CD14-positive monocyte (primary cell): Measurements from ENCODE around the gene TOX3. TPM values are rescaled to one million over a fixed set of nuclear protein-coding genes. Genes with fewer than 3 reads are reported as not detected.

Experiments used
- DNase-seq, 3 donors: peaks; one replicate each; pipeline ENCODE4 v3.0.0-alpha.2; 2011 to 2022
- H2AFZ ChIP-seq: 2 replicates; pipeline ENCODE4 v1.6.0; 2012; ENCODE audit warnings: mild to moderate bottlenecking, low read depth, low read length, inconsistent platforms; ENCODE audit not compliant: insufficient read depth, poor library complexity, severe bottlenecking
- H3K27ac ChIP-seq, 2 donors: 1 replicate in 1 of 2; 2 replicates in 1 of 2; pipeline ENCODE4 v1.5.1; 2012 to 2013; ENCODE audit warnings: low read length in 2 of 2, control low read depth in 1 of 2, inconsistent platforms in 1 of 2, low read depth in 1 of 2, mild to moderate bottlenecking in 1 of 2
- H3K27me3 ChIP-seq, 2 donors: one replicate each; pipeline versions ENCODE4 v1.6.0 to v1.6.1; 2011 to 2013; ENCODE audit warnings: low read length in 2 of 2; ENCODE audit not compliant: control insufficient read depth in 2 of 2, insufficient read depth in 2 of 2
- H3K36me3 ChIP-seq, 2 donors: replicated peaks in 1 of 2; 1 replicate in 1 of 2; 2 replicates in 1 of 2; pipeline versions ENCODE4 v1.5.1 to v1.6.1; 2012 to 2013; ENCODE audit warnings: low read length in 2 of 2, control low read depth in 1 of 2, inconsistent platforms in 1 of 2, mild to moderate bottlenecking in 1 of 2; ENCODE audit not compliant: insufficient read depth in 2 of 2, control insufficient read depth in 1 of 2
- H3K4me1 ChIP-seq, 2 donors: 1 replicate in 1 of 2; 2 replicates in 1 of 2; pipeline versions ENCODE4 v1.5.1 to v1.6.1; 2012 to 2013; ENCODE audit warnings: low read length in 2 of 2, control low read depth in 1 of 2, inconsistent platforms in 1 of 2, mild to moderate bottlenecking in 1 of 2, moderate library complexity in 1 of 2; ENCODE audit not compliant: insufficient read depth in 2 of 2, control insufficient read depth in 1 of 2
- H3K4me2 ChIP-seq: replicated peaks from 2 replicates; pipeline ENCODE3; 2012; ENCODE audit warnings: low read length, moderate library complexity, mild to moderate bottlenecking; ENCODE audit not compliant: poor library complexity, severe bottlenecking; ENCODE audit errors: extremely low read depth
- H3K4me3 ChIP-seq, 3 experiments: fragments of 200-600 bp in 1 of 3; sonication (generic) in 1 of 3; replicated peaks in 1 of 3; 1 replicate in 2 of 3; 2 replicates in 1 of 3; pipeline ENCODE4 v1.5.1; 2011 to 2013; ENCODE audit warnings: low read length in 3 of 3, mild to moderate bottlenecking in 3 of 3, control low read depth in 2 of 3, low read depth in 2 of 3, inconsistent platforms in 1 of 3, moderate library complexity in 1 of 3
- H3K79me2 ChIP-seq: 2 replicates; pipeline ENCODE4 v1.6.0; 2012; ENCODE audit warnings: mild to moderate bottlenecking, control low read depth, inconsistent platforms, low read length, moderate library complexity; ENCODE audit not compliant: insufficient read depth
- H3K9ac ChIP-seq: 2 replicates; pipeline ENCODE4 v1.6.0; 2017; ENCODE audit warnings: low read length, mild to moderate bottlenecking; ENCODE audit not compliant: insufficient read depth, poor library complexity, severe bottlenecking
- H3K9me3 ChIP-seq, 2 donors: replicated peaks in 1 of 2; 1 replicate in 1 of 2; 2 replicates in 1 of 2; pipeline versions ENCODE4 v1.5.1 to v1.6.1; 2012 to 2013; ENCODE audit warnings: low read length in 2 of 2, control low read depth in 1 of 2; ENCODE audit not compliant: control insufficient read depth in 1 of 2, insufficient read depth in 1 of 2
- H4K20me1 ChIP-seq: 2 replicates; pipeline ENCODE4 v1.6.0; 2012; ENCODE audit warnings: mild to moderate bottlenecking, low read length, control low read depth, moderate library complexity; ENCODE audit not compliant: insufficient read depth
- H3K27ac Mint-ChIP-seq, 7 donors: one replicate each; pipeline ENCODE4 v1.8.0; 2020; ENCODE audit warnings: mild to moderate bottlenecking in 7 of 7, mixed read lengths in 7 of 7, moderate library complexity in 6 of 7, inconsistent platforms in 2 of 7
- H3K27me3 Mint-ChIP-seq, 3 donors: one replicate each; pipeline ENCODE4 v1.8.0; 2021 to 2022; ENCODE audit warnings: low read depth in 3 of 3, mild to moderate bottlenecking in 3 of 3, mixed read lengths in 3 of 3, moderate library complexity in 3 of 3, inconsistent platforms in 1 of 3
- H3K36me3 Mint-ChIP-seq, 2 donors: one replicate each; pipeline ENCODE4 v1.8.0; 2020; ENCODE audit warnings: mixed read lengths in 2 of 2, inconsistent platforms in 1 of 2, mild to moderate bottlenecking in 1 of 2
- H3K4me1 Mint-ChIP-seq: one replicate; pipeline ENCODE4 v1.8.0; 2020; ENCODE audit warnings: mild to moderate bottlenecking, mixed read lengths
- H3K4me3 Mint-ChIP-seq, 2 donors: one replicate each; pipeline ENCODE4 v1.8.0; 2020; ENCODE audit warnings: mild to moderate bottlenecking in 2 of 2, mixed read lengths in 2 of 2, moderate library complexity in 1 of 2
- H3K9me3 Mint-ChIP-seq, 7 donors: one replicate each; pipeline ENCODE4 v1.8.0; 2020 to 2022; ENCODE audit warnings: mixed read lengths in 7 of 7, mild to moderate bottlenecking in 6 of 7, moderate library complexity in 6 of 7, inconsistent platforms in 2 of 7
- CTCF ChIP-seq: fragments of 200-600 bp; IDR thresholded peaks from one replicate; pipeline ENCODE4 v1.8.0; 2022; ENCODE audit warnings: antibody characterized with exemption, mild to moderate bottlenecking
- WGBS: methylation state at CpG from one replicate; pipeline ENCODE4 v1.1.5; 2013; ENCODE audit warnings: missing lambda C conversion rate; ENCODE audit not compliant: insufficient coverage; 5-methylcytosine and 5-hydroxymethylcytosine counted together
- intact Hi-C, 2 donors: fragments of 100-400 bp; cut with micrococcal nuclease; formaldehyde crosslinking; loops; one replicate each; pipeline versions ENCODE4 v1.15.0 to v1.15.1; 2023
- polyA plus RNA-seq, 3 donors: library from polyadenylated mRNA; depleted of rRNA in 1 of 3; unstranded in 2 of 3; stranded (reverse) in 1 of 3; fragments of 300-500 nt in 2 of 3; fragments of >200 nt in 1 of 3; fragmentation: Illumina TruSeq in 2 of 3; gene quantifications; 1 replicate in 2 of 3; 2 replicates in 1 of 3; pipeline ENCODE4 v1.2.3, GENCODE V29; 2012 to 2021

The TOX3 gene
- polyA plus RNA-seq, 3 donors: not detected

- H3K4me2 ChIP-seq: no peak overlapping the region
- Mint-ChIP-seq H3K36me3 (no peaks in the 10 kb centered on the region), H3K27ac (no peak overlapping the region), H3K4me1 (no peaks in the 10 kb centered on the region), H3K4me3 (no peak overlapping the region), H3K27me3 (peaks cover 2 to 5% (median 2%) of the 10 kb centered on the region in 3 donors), H3K9me3 (peaks cover 0 to 3% (median 0%) of the 10 kb centered on the region in 7 donors)
- H3K9ac ChIP-seq: no peak overlapping the region
- WGBS: no CpG with 5 or more reads among the region's 6 CpGs
- no peaks in the 10 kb centered on the region for H3K27me3 ChIP-seq
- no peaks in the 10 kb centered on the region for H3K36me3 ChIP-seq
- TF ChIP-seq CTCF: no peak
- H3K9me3 ChIP-seq: no peaks in the 10 kb centered on the region
- no peaks in the 10 kb centered on the region for H4K20me1 ChIP-seq
- DNase-seq: no peak
- no peak overlapping the region for H2AFZ ChIP-seq
- no peaks in the 10 kb centered on the region for H3K4me1 ChIP-seq
- intact Hi-C loops: no loop called here
- no peaks in the 10 kb centered on the region for H3K79me2 ChIP-seq
- H3K4me3 ChIP-seq: no peak overlapping the region
- no peak overlapping the region for H3K27ac ChIP-seq
These were observed 10.3 kb upstream of the TOX3 start for GRCh38 chr16:52557236-52557635.

- Histone ChIP-seq H3K9ac (no peak overlapping the region), H3K27ac (no peak overlapping the region), H3K4me2 (no peak overlapping the region), H3K79me2 (no peaks in the 10 kb centered on the region), H3K4me3 (no peak overlapping the region), H2AFZ (no peak overlapping the region), H3K36me3 (no peaks in the 10 kb centered on the region), H3K4me1 (no peaks in the 10 kb centered on the region), H3K27me3 (no peaks in the 10 kb centered on the region), H4K20me1 (no peaks in the 10 kb centered on the region), H3K9me3 (no peaks in the 10 kb centered on the region)
- no peak for TF ChIP-seq CTCF
- no peak for DNase-seq
- Mint-ChIP-seq H3K4me1 (no peaks in the 10 kb centered on the region), H3K36me3 (no peaks in the 10 kb centered on the region), H3K27ac (no peak overlapping the region), H3K9me3 (peaks cover 0 to 3% (median 0%) of the 10 kb centered on the region in 7 donors), H3K27me3 (peaks cover 0 to 10% (median 5%) of the 10 kb centered on the region in 3 donors), H3K4me3 (no peak overlapping the region)
- WGBS: 83% methylated on average over 1 of the region's 1 CpG
- intact Hi-C loops: no loop called here
These were observed 9.1 kb upstream of the TOX3 start for GRCh38 chr16:52556083-52556482.
